ENCODE measurements around the gene BHLHE23. TPM values are rescaled to one million over a fixed set of nuclear protein-coding genes. Genes with fewer than 3 reads are reported as not detected.

The BHLHE23 gene
- total RNA-seq, 4 donors from 2014 or later: not detected

DNA sequence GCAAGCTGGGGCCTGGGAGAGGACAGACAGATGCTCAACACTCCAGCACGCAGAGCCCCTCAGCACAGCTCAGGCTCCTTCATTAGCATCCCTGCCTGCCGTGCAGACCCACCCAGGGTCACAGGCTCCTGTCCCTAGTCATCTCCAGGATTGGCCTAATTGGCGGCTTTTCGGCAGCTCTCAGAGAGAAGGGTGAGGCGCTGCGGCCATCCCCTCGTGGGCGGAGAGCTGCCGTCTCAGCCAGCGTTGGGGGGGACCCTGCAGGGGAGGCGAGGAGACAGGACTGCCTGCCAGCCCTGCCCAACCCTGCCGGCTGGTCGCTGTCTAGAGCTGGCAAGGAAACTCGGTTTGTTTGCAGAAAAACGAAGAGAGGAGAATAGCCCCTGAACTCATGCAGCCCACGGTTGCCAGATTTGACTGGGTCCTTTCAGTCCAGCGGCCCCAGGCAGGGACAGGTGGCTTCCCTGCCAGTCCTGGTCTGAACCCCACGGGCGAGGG, 26.8 kb downstream of the BHLHE23 start:
- in situ Hi-C loops (cut with MboI; ENCODE audit: low sequenced_read_pairs in 4 of 4) (no loop called here), intact Hi-C loops (cut with DNase I; ENCODE audit: low total_unique reads) (loop anchor here (10.0 kb wide), 1 partner anchor 1115 kb away; no protein-coding TSS in a partner anchor)
- Histone ChIP-seq H3K27ac (no peak overlapping the region), H3K4me3 (no peak overlapping the region), H3K27me3 (peaks cover 68 to 93% (median 81%) of the 10 kb centered on the region in 3 donors), H3K36me3 (no peaks in the 10 kb centered on the region), H3K9me3 (no peaks in the 10 kb centered on the region), H3K4me1 (no peaks in the 10 kb centered on the region)
- no peak for TF ChIP-seq POLR2A (IDR thresholded peaks at IDR 0.05)
- TF ChIP-seq, protein P1, sequence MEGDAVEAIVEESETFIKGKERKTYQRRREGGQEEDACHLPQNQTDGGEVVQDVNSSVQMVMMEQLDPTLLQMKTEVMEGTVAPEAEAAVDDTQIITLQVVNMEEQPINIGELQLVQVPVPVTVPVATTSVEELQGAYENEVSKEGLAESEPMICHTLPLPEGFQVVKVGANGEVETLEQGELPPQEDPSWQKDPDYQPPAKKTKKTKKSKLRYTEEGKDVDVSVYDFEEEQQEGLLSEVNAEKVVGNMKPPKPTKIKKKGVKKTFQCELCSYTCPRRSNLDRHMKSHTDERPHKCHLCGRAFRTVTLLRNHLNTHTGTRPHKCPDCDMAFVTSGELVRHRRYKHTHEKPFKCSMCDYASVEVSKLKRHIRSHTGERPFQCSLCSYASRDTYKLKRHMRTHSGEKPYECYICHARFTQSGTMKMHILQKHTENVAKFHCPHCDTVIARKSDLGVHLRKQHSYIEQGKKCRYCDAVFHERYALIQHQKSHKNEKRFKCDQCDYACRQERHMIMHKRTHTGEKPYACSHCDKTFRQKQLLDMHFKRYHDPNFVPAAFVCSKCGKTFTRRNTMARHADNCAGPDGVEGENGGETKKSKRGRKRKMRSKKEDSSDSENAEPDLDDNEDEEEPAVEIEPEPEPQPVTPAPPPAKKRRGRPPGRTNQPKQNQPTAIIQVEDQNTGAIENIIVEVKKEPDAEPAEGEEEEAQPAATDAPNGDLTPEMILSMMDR (IDR thresholded peaks at IDR 0.05 in 4 of 5, conservative IDR thresholded peaks at IDR 0.05 in 1 of 5): no peak
- ATAC-seq: no peak
- DNase-seq: no peak

DNA sequence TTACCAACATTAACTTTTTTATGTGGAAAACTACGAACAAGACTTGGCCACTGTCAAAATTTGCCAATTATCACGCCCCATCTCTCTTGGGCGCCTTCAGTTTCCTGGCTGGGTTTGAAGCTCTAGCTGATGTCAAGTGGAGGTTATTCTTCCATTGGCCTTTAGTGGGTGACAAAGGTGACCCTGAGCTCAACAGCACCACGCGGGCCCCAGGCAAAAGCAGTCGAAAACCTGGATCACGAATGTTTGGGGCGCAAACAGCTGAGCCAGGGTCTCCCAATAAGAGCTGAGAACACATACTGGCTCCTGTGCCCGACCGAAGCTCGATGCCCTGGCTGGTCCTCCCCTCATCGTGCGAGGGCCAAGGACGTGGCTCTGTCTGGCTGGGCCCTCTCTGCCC, 27.5 kb downstream of the BHLHE23 start:
- TF ChIP-seq, protein P1 (IDR thresholded peaks at IDR 0.05 in 4 of 5, conservative IDR thresholded peaks at IDR 0.05 in 1 of 5): no peak
- no peak for TF ChIP-seq POLR2A (IDR thresholded peaks at IDR 0.05)
- H3K27me3 ChIP-seq: peaks cover 70 to 94% (median 86%) of the 10 kb centered on the region in 3 donors
- no peak overlapping the region for H3K27ac ChIP-seq
- no peaks in the 10 kb centered on the region for H3K4me1 ChIP-seq
- in situ Hi-C loops (cut with MboI; ENCODE audit: low sequenced_read_pairs in 4 of 4) (no loop called here), intact Hi-C loops (cut with DNase I; ENCODE audit: low total_unique reads) (no loop called here)
- no peaks in the 10 kb centered on the region for H3K36me3 ChIP-seq
- no peak for ATAC-seq
- no peak for DNase-seq
- no peak overlapping the region for H3K4me3 ChIP-seq
- H3K9me3 ChIP-seq: no peaks in the 10 kb centered on the region

DNA sequence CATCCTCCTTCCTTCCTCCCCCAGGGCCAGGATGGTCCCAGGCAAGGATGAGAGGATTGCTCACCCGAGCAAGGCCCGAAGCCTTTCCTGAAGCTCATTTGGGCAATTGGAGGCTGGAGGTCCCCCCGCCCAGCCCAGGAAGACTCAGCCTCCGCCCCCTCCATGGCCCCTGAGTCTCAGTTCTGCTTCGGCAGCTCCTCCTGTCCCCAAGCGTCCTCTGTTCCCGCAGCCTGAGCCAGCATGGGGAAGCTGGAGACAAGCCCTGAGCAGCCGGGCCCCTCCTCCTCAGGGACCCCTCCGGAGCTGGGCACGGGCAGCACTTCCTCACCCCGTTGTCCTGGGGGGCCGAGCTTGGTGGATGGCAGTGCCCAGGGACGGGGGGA, 28.2 kb downstream of the BHLHE23 start:
- in situ Hi-C loops (cut with MboI; ENCODE audit: low sequenced_read_pairs in 4 of 4): no loop called here
- DNase-seq: no peak
- Histone ChIP-seq H3K27ac (no peak overlapping the region), H3K27me3 (peaks cover 77 to 98% (median 90%) of the 10 kb centered on the region in 3 donors), H3K4me3 (no peak overlapping the region), H3K4me1 (no peaks in the 10 kb centered on the region), H3K9me3 (no peaks in the 10 kb centered on the region), H3K36me3 (no peaks in the 10 kb centered on the region)
- TF ChIP-seq POLR2A (IDR thresholded peaks at IDR 0.05): no peak
- TF ChIP-seq, protein P1 (IDR thresholded peaks at IDR 0.05 in 4 of 5, conservative IDR thresholded peaks at IDR 0.05 in 1 of 5): no peak
- intact Hi-C loops (cut with DNase I; ENCODE audit: low total_unique reads): no loop called here
- no peak for ATAC-seq

DNA sequence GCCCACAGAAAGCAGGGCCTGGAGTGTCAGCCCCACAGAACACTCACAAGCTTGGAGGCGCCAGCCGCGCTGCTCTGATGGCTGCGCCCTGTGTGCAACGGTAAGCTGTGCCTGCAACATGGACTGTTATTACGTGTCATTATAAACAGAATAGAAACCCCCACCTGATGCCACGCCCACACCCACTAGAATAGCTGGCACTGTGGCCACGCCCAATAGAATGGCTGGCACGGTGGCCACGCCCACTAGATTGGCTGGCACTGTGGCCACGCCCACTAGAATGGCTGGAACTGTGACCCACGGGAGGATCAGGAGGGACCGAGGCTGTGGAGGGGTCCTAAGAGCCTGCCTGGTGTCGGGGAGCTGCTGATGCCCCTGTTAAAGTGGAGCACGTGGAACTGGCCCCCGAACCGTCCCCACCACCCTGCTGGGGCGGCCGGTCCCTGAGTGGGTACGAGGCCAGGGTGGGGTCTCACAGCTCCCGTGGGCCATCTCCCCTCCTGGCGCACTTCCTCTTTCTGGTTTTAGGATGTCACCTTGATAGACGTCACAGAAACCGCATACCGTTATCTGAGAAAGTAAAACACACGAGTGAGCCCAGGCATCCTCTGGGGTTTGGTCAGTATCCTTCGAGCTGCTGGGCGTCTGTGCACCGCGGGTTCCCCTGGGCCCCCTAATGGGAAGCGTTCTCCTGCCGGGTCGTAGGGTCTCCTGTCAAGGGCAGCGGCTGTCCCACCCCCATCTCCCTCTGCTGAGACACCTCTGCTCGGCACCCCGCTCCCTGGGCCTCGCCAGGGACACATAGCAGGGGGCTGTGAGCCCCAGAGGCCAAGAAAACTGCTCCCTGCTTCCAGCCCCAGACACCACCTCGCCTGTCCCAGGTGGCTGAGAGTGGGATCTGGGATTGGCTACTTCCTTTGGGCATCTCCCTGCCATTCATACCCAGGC, 28.9 kb downstream of the BHLHE23 start:
- Histone ChIP-seq H3K4me3 (no peak overlapping the region), H3K9me3 (no peaks in the 10 kb centered on the region), H3K27me3 (peaks cover 80 to 100% (median 93%) of the 10 kb centered on the region in 3 donors), H3K4me1 (no peaks in the 10 kb centered on the region), H3K27ac (no peak overlapping the region), H3K36me3 (no peaks in the 10 kb centered on the region)
- intact Hi-C loops (cut with DNase I; ENCODE audit: low total_unique reads): no loop called here
- in situ Hi-C loops (cut with MboI; ENCODE audit: low sequenced_read_pairs in 4 of 4): no loop called here
- no peak for TF ChIP-seq POLR2A (IDR thresholded peaks at IDR 0.05)
- TF ChIP-seq, protein P1 (IDR thresholded peaks at IDR 0.05 in 4 of 5, conservative IDR thresholded peaks at IDR 0.05 in 1 of 5): no peak
- ATAC-seq: no peak
- DNase-seq: no peak

Data from gastrocnemius medialis (tissue), 4 donors.